HuH-7.5 (cell line): ENCODE measurements around the gene RRP9.

Source experiments
- DNase-seq: peaks from one replicate; pipeline ENCODE4 v3.0.0; 2011; ENCODE audit warnings: low spot score

The RRP9 gene

GRCh38 chr3:51955175-51955892 is 13.6 kb upstream of the RRP9 start, which contains the start of gene GPR62:
Gene GPR62, plus strand, starts transcription at chr3:51955381. Its CDS starts 272 bp downstream, at chr3:51955653.
- DNase-seq, result no peak

- DNase-seq, result no peak
Observed at GRCh38 chr3:51954713-51955112, 13.0 kb upstream of the RRP9 start.

- no peak for DNase-seq
Observed at GRCh38 chr3:51954105-51954504, 12.4 kb upstream of the RRP9 start.

GRCh38 chr3:51953445-51953844 is 11.7 kb upstream of the RRP9 start:
- no peak for DNase-seq

- DNase-seq, result no peak
Observed at GRCh38 chr3:51950899-51951298, 9.2 kb upstream of the RRP9 start.

- DNase-seq, result no peak
Observed at GRCh38 chr3:51949121-51949520, 7.4 kb upstream of the RRP9 start.

- DNase-seq, result no peak
Observed at GRCh38 chr3:51948016-51948580, 6.4 kb upstream of the RRP9 start.

- no peak for DNase-seq
Observed at GRCh38 chr3:51947215-51947900, 5.7 kb upstream of the RRP9 start.

GRCh38 chr3:51946796-51947195 is 5.1 kb upstream of the RRP9 start:
- no peak for DNase-seq

GRCh38 chr3:51945926-51946705 is 4.4 kb upstream of the RRP9 start:
- DNase-seq, result no peak

- DNase-seq, result no peak
Observed at GRCh38 chr3:51945031-51945840, 3.5 kb upstream of the RRP9 start.

- DNase-seq, result no peak
Observed at GRCh38 chr3:51944451-51945021, 2.8 kb upstream of the RRP9 start.

GRCh38 chr3:51943451-51944391 is 2.0 kb upstream of the RRP9 start:
- no peak for DNase-seq

- peak; percentile 59 for DNase-seq
Observed at GRCh38 chr3:51942603-51943450, 1.1 kb upstream of the RRP9 start.

GRCh38 chr3:51941463-51941797 is 274 bp downstream of the RRP9 start:
- DNase-seq, result no peak

- DNase-seq, result no peak
Observed at GRCh38 chr3:51940648-51941462, 849 bp downstream of the RRP9 start.

GRCh38 chr3:51938780-51939425 is 2.8 kb downstream of the RRP9 start:
- DNase-seq, result no peak
